NCI-H1105 treated with DMSO at 0.1 percent for 48 hours (cell line): Measurements from ENCODE around the gene KCP.
"Not testable (repeated sequence)": the region's sequence is repeated elsewhere in the genome, so short reads cannot be mapped to it uniquely, and the experiment has no call there.

Experiments used
- DNase-seq: peaks from one replicate; lab custom pipeline; 2025; lab: John Stamatoyannopoulos, UW

Gene KCP

GRCh38 chr7:128910569-128910945 is at the start of gene KCP:
TSS of gene KCP (minus strand) at chr7:128910709. CDS start at chr7:128910676, 33 bp downstream.
- DNase-seq = no peak

GRCh38 chr7:128959296-128959695 is 48.8 kb upstream of the KCP start:
- no peak for DNase-seq

GRCh38 chr7:128955981-128956380 is 45.5 kb upstream of the KCP start:
- no peak for DNase-seq

- DNase-seq = no peak
Observed at GRCh38 chr7:128954830-128955802, 44.6 kb upstream of the KCP start.

GRCh38 chr7:128954150-128954549 is 43.6 kb upstream of the KCP start:
- DNase-seq = no peak

GRCh38 chr7:128951296-128951695 is 40.8 kb upstream of the KCP start:
- no peak for DNase-seq

- no peak for DNase-seq
Observed at GRCh38 chr7:128948976-128949760, 38.7 kb upstream of the KCP start.

GRCh38 chr7:128948312-128948973 is 37.9 kb upstream of the KCP start:
- no peak for DNase-seq

GRCh38 chr7:128947854-128948253 is 37.3 kb upstream of the KCP start:
- DNase-seq = no peak

- DNase-seq = no peak
Observed at GRCh38 chr7:128946936-128947830, 36.7 kb upstream of the KCP start.

- no peak for DNase-seq
Observed at GRCh38 chr7:128945668-128946366, 35.3 kb upstream of the KCP start.

- no peak for DNase-seq
Observed at GRCh38 chr7:128944487-128945236, 34.2 kb upstream of the KCP start.

- not testable (repeated sequence) for DNase-seq
Observed at GRCh38 chr7:128943251-128943650, 32.7 kb upstream of the KCP start.

- no peak for DNase-seq
Observed at GRCh38 chr7:128941946-128942526, 31.5 kb upstream of the KCP start.

GRCh38 chr7:128941323-128941890 is 30.9 kb upstream of the KCP start:
- no peak for DNase-seq

- DNase-seq = no peak
Observed at GRCh38 chr7:128940494-128941322, 30.2 kb upstream of the KCP start.

GRCh38 chr7:128939861-128940410 is 29.4 kb upstream of the KCP start:
- no peak for DNase-seq
